K562 (cell line): ENCODE measurements around the gene DUSP10. TPM values are rescaled to one million over a fixed set of nuclear protein-coding genes. Genes with fewer than 3 reads are reported as not detected.

Experiments
- ASH1L ChIP-seq: fragments of 450-650 bp; IDR thresholded peaks from 2 replicates; pipeline ENCODE4 v1.6.1; 2018; ENCODE audit warnings: borderline replicate concordance, mild to moderate bottlenecking, low read depth; ENCODE audit not compliant: partially characterized antibody
- CHD2 ChIP-seq: IDR thresholded peaks from 2 replicates; pipeline ENCODE4 v1.6.1; 2011; ENCODE audit warnings: low read depth, low read length
- POU5F1 ChIP-seq: fragments of 150-350 bp; IDR thresholded peaks from 2 replicates; pipeline ENCODE4 v1.6.1; 2014; ENCODE audit warnings: borderline replicate concordance, low read length, low read depth, mild to moderate bottlenecking; ENCODE audit not compliant: partially characterized antibody
- TGIF2 ChIP-seq: sonication (generic); formaldehyde crosslinking; IDR thresholded peaks from 2 replicates; pipeline ENCODE4 v1.8.1; 2022; ENCODE audit warnings: mild to moderate bottlenecking, missing genetic modification reagents, moderate library complexity
- ZNF232 ChIP-seq: sonication (generic); formaldehyde crosslinking; IDR thresholded peaks from 2 replicates; pipeline ENCODE4 v1.8.0; 2022; ENCODE audit warnings: mild to moderate bottlenecking, missing genetic modification reagents
- ZNF324 ChIP-seq: fragments of 250-450 bp; sonication (Bioruptor Pico); IDR thresholded peaks from 2 replicates; pipeline ENCODE4 v1.4.0; 2020; ENCODE audit warnings: mild to moderate bottlenecking
- ZNF584 ChIP-seq: fragments of 200-800 bp; sonication (Bioruptor generic); IDR thresholded peaks from 2 replicates; pipeline ENCODE4 v1.6.1; 2016; ENCODE audit warnings: low read depth, mild to moderate bottlenecking, missing genetic modification characterization, missing compliant biosample characterization
- polyA plus RNA-seq, 8 experiments: library from polyadenylated mRNA; depleted of rRNA in 4 of 8; stranded (reverse) in 5 of 8; unstranded in 3 of 8; fragments of >200 nt; fragmentation: Nextera tagmentation in 2 of 8; fragmentation: Illumina TruSeq in 1 of 8; extraction: Ambion mirVana in 2 of 8; extraction: Trizol in 1 of 8; gene quantifications; 2 replicates each; pipeline versions ENCODE4 v1.2.1 to v1.2.3, GENCODE V29; 2011 to 2014; ENCODE audit warnings: inconsistent platforms in 1 of 8, missing spikeins in 1 of 8
- total RNA-seq, 7 experiments: library from RNA; depleted of rRNA in 6 of 7; stranded (reverse); fragments of >200 nt in 6 of 7; fragmentation: Illumina TruSeq in 2 of 7; extraction: Trizol in 2 of 7; gene quantifications; 2 replicates each; pipeline versions ENCODE4 v1.2.1 to v1.2.3, GENCODE V29; 2011 to 2021; ENCODE audit warnings: low replicate concordance in 1 of 7
- TF ChIP-seq, protein P1 (sequence below): fragments of 450-650 bp; IDR thresholded peaks from 2 replicates; pipeline ENCODE4 v1.6.1; 2016; ENCODE audit warnings: low read depth
- TF ChIP-seq, protein P2 (sequence below), 3 experiments: fragments of 200-800 bp in 1 of 3; fragments of 250-450 bp in 1 of 3; fragments of 450-650 bp in 1 of 3; sonication (Bioruptor Pico) in 1 of 3; sonication (Bioruptor generic) in 1 of 3; formaldehyde crosslinking in 1 of 3; IDR thresholded peaks; 2 replicates each; pipeline versions ENCODE4 v1.6.1 to v1.8.0; 2016 to 2022; ENCODE audit warnings: mild to moderate bottlenecking in 2 of 3, missing genetic modification characterization in 2 of 3, missing compliant biosample characterization in 1 of 3, moderate library complexity in 1 of 3
- TF ChIP-seq, protein P3 (sequence below): fragments of 250-450 bp; sonication (Bioruptor Pico); IDR thresholded peaks from 2 replicates; pipeline ENCODE4 v1.4.0; 2020; ENCODE audit warnings: mild to moderate bottlenecking, moderate library complexity

The DUSP10 gene
- total and polyA plus RNA-seq, 9 of the 15 experiments (the other 6 are each of a cell fraction or from before 2014, with no cell fraction given): 1.7 to 8.3 (median 6.1) TPM

DNA sequence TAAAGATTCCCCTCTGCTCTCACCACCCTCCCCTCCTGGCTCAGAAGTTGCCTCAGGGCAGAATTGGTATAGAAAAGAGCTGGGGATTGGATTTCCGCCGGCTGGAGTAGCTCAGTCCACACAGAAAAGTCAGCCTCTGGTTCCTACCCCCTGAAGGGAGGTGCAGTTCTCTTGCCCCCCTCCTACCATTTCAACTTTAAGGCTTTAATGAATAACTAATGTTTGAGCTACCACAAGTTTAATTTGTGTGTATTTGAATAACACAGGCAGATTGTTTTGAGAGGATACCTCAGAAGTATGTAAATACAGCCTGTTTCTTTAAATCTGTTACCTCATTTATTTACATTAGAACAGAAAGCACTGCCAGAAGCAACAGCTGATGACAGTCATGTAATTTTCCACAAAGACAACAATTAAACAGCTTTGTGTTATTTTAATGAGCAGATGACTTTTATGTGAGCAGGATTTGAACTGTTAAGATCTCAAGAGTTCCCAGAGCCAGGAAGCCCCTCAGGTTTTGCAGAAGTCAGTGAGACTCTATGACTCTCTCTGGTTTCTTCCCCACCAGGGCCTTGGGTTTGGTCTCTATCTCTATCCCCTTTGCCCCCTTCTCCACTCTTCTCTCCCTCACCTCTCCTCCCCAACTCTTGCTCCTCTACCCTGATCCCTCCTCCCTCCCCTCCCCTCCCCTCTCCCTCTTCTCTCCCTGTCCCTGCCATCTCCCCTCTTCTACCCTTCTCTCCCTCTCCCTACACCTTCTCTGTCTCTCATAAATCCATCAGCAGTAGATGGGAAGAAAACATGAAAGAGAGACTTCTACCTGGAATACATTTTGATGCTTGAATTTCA is 26.3 kb downstream of the DUSP10 start (continued):
- TF ChIP-seq, protein P1, sequence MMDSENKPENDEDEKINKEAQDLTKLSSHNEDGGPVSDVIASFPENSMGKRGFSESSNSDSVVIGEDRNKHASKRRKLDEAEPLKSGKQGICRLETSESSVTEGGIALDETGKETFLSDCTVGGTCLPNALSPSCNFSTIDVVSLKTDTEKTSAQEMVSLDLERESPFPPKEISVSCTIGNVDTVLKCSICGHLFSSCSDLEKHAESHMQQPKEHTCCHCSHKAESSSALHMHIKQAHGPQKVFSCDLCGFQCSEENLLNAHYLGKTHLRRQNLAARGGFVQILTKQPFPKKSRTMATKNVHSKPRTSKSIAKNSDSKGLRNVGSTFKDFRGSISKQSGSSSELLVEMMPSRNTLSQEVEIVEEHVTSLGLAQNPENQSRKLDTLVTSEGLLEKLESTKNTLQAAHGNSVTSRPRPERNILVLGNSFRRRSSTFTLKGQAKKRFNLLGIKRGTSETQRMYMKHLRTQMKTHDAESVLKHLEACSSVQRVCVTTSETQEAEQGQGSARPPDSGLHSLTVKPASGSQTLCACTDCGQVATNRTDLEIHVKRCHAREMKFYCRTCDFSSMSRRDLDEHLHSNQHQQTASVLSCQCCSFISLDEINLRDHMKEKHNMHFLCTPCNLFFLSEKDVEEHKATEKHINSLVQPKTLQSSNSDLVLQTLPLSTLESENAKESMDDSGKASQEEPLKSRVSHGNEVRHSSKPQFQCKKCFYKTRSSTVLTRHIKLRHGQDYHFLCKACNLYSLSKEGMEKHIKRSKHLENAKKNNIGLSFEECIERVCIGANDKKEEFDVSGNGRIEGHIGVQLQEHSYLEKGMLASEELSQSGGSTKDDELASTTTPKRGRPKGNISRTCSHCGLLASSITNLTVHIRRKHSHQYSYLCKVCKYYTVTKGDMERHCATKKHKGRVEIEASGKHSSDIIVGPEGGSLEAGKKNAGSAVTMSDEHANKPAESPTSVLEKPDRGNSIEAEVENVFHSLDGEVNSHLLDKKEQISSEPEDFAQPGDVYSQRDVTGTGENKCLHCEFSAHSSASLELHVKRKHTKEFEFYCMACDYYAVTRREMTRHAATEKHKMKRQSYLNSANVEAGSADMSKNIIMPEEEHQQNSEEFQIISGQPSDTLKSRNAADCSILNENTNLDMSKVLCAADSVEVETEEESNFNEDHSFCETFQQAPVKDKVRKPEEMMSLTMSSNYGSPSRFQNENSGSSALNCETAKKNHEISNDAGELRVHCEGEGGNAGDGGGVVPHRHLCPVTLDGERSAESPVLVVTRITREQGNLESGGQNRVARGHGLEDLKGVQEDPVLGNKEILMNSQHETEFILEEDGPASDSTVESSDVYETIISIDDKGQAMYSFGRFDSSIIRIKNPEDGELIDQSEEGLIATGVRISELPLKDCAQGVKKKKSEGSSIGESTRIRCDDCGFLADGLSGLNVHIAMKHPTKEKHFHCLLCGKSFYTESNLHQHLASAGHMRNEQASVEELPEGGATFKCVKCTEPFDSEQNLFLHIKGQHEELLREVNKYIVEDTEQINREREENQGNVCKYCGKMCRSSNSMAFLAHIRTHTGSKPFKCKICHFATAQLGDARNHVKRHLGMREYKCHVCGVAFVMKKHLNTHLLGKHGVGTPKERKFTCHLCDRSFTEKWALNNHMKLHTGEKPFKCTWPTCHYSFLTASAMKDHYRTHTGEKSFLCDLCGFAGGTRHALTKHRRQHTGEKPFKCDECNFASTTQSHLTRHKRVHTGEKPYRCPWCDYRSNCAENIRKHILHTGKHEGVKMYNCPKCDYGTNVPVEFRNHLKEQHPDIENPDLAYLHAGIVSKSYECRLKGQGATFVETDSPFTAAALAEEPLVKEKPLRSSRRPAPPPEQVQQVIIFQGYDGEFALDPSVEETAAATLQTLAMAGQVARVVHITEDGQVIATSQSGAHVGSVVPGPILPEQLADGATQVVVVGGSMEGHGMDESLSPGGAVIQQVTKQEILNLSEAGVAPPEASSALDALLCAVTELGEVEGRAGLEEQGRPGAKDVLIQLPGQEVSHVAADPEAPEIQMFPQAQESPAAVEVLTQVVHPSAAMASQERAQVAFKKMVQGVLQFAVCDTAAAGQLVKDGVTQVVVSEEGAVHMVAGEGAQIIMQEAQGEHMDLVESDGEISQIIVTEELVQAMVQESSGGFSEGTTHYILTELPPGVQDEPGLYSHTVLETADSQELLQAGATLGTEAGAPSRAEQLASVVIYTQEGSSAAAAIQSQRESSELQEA: no peak
- TF ChIP-seq TGIF2 (CRISPR knock-in tag): no peak
- TF ChIP-seq, protein P2, sequence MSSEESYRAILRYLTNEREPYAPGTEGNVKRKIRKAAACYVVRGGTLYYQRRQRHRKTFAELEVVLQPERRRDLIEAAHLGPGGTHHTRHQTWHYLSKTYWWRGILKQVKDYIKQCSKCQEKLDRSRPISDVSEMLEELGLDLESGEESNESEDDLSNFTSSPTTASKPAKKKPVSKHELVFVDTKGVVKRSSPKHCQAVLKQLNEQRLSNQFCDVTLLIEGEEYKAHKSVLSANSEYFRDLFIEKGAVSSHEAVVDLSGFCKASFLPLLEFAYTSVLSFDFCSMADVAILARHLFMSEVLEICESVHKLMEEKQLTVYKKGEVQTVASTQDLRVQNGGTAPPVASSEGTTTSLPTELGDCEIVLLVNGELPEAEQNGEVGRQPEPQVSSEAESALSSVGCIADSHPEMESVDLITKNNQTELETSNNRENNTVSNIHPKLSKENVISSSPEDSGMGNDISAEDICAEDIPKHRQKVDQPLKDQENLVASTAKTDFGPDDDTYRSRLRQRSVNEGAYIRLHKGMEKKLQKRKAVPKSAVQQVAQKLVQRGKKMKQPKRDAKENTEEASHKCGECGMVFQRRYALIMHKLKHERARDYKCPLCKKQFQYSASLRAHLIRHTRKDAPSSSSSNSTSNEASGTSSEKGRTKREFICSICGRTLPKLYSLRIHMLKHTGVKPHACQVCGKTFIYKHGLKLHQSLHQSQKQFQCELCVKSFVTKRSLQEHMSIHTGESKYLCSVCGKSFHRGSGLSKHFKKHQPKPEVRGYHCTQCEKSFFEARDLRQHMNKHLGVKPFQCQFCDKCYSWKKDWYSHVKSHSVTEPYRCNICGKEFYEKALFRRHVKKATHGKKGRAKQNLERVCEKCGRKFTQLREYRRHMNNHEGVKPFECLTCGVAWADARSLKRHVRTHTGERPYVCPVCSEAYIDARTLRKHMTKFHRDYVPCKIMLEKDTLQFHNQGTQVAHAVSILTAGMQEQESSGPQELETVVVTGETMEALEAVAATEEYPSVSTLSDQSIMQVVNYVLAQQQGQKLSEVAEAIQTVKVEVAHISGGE (CRISPR knock-in tag; IDR thresholded peaks at IDR 0.05): 0 out of 6 replicates have a peak, but pooled peaks of 1 of the 3 experiments have one; percentile 2
- TF ChIP-seq, protein P3, sequence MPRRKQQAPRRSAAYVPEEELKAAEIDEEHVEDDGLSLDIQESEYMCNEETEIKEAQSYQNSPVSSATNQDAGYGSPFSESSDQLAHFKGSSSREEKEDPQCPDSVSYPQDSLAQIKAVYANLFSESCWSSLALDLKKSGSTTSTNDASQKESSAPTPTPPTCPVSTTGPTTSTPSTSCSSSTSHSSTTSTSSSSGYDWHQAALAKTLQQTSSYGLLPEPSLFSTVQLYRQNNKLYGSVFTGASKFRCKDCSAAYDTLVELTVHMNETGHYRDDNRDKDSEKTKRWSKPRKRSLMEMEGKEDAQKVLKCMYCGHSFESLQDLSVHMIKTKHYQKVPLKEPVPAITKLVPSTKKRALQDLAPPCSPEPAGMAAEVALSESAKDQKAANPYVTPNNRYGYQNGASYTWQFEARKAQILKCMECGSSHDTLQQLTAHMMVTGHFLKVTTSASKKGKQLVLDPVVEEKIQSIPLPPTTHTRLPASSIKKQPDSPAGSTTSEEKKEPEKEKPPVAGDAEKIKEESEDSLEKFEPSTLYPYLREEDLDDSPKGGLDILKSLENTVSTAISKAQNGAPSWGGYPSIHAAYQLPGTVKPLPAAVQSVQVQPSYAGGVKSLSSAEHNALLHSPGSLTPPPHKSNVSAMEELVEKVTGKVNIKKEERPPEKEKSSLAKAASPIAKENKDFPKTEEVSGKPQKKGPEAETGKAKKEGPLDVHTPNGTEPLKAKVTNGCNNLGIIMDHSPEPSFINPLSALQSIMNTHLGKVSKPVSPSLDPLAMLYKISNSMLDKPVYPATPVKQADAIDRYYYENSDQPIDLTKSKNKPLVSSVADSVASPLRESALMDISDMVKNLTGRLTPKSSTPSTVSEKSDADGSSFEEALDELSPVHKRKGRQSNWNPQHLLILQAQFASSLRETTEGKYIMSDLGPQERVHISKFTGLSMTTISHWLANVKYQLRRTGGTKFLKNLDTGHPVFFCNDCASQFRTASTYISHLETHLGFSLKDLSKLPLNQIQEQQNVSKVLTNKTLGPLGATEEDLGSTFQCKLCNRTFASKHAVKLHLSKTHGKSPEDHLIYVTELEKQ: no peak
- no peak for TF ChIP-seq ZNF324 (CRISPR knock-in tag)
- no peak for TF ChIP-seq ASH1L
- TF ChIP-seq CHD2: no peak
- no peak for TF ChIP-seq ZNF232 (CRISPR knock-in tag)
- TF ChIP-seq ZNF584 (CRISPR knock-in tag): 0 out of 2 replicates have a peak, but pooled peaks have one; percentile 11
- TF ChIP-seq POU5F1: no peak
